ENCODE results near the gene TCTN2.
A peak's percentile ranks its signal among the peaks of the same experiment; 100 is the strongest.

TCTN2 gene

DNA sequence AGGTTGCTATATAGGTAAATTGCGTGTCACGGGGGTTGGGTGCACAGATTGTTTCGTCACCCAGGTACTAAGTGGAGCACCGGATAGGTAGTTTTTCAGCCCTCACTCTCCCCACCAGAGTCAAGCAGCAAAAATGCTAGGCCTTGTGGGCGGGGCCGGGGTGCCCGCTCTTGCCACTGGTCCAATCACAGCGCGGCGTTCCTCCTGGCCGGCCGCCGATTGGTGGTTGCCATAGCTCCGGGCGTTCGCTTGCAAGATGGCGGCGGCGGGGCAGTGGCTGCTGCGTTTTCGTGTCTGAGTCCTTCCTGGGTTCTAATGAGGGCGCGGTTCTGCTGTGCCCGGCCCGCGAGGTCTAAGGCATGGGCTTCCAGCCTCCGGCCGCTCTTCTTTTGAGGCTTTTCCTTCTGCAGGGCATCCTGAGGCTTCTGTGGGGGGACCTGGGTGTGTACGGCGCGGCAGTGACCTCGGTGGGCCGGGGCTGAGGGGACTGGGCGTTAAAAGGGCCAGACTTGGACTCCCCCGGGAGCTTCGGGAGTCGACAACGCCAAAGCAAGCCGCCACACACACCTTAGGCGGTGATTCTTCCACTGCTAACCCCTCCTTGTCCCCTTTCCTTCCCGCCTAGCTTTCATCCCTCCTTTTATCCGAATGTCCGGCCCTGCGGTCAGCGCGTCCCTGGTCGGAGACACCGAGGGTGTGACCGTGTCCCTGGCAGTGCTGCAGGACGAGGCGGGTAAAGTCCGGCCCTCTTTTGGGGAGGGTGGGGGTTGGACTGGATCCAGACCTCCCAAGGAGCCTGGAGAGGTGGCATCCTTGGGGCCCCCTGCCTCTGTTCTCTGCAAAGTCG is at the start of gene TCTN2:
TCTN2 (plus strand) TSS at position 232 of the 847 bp plus-strand sequence; CDS start at position 360, 128 bp downstream.
- H3K4me1 ChIP-seq (ENCODE audit: low read length) = no peaks in the 10 kb centered on the region
- H3K9me2 ChIP-seq (replicated peaks; ENCODE audit: insufficient read depth, low read length) = no peaks in the 10 kb centered on the region
- H3K36me3 ChIP-seq (replicated peaks; ENCODE audit: insufficient read depth, low read length) = no peaks in the 10 kb centered on the region
- H3K4me3 ChIP-seq (ENCODE audit: low read length) = peak within 1 kb of the TSS; percentile 73
- no peaks in the 10 kb centered on the region for H3K27me3 ChIP-seq (replicated peaks; ENCODE audit: insufficient read depth, low read length)
- peak; percentile 78 for DNase-seq
- TF ChIP-seq EZH2 (optimal IDR thresholded peaks at IDR 0.05; ENCODE audit: low read depth, low read length) (no peak), EZH2phosphoT487 (IDR thresholded peaks at IDR 0.05; ENCODE audit: low read length) (no peak)
- TF ChIP-seq, protein P1, sequence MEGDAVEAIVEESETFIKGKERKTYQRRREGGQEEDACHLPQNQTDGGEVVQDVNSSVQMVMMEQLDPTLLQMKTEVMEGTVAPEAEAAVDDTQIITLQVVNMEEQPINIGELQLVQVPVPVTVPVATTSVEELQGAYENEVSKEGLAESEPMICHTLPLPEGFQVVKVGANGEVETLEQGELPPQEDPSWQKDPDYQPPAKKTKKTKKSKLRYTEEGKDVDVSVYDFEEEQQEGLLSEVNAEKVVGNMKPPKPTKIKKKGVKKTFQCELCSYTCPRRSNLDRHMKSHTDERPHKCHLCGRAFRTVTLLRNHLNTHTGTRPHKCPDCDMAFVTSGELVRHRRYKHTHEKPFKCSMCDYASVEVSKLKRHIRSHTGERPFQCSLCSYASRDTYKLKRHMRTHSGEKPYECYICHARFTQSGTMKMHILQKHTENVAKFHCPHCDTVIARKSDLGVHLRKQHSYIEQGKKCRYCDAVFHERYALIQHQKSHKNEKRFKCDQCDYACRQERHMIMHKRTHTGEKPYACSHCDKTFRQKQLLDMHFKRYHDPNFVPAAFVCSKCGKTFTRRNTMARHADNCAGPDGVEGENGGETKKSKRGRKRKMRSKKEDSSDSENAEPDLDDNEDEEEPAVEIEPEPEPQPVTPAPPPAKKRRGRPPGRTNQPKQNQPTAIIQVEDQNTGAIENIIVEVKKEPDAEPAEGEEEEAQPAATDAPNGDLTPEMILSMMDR (IDR thresholded peaks at IDR 0.05; ENCODE audit: low read length) = no peak
- H3K9ac ChIP-seq (ENCODE audit: low read length) = peak within 1 kb of the TSS; percentile 23; the same call in 1 of the 2 replicates
- H4K20me1 ChIP-seq (ENCODE audit: insufficient read depth, low read length) = no peaks in the 10 kb centered on the region
- no peaks in the 10 kb centered on the region for H3K9me3 ChIP-seq (replicated peaks; ENCODE audit: insufficient read depth, low read length)
- H3K27ac ChIP-seq (ENCODE audit: low read length) = no peak within 1 kb of the TSS
- no peaks in the 10 kb centered on the region for H3F3A ChIP-seq (ENCODE audit: insufficient read depth, low read length)
- H3K4me2 ChIP-seq (ENCODE audit: low read depth, low read length) = peak within 1 kb of the TSS; percentile 79
- no peaks in the 10 kb centered on the region for H3K79me2 ChIP-seq (ENCODE audit: low read length)
- peak within 1 kb of the TSS; percentile 89 for H2AFZ ChIP-seq (ENCODE audit: low read length)

DNA sequence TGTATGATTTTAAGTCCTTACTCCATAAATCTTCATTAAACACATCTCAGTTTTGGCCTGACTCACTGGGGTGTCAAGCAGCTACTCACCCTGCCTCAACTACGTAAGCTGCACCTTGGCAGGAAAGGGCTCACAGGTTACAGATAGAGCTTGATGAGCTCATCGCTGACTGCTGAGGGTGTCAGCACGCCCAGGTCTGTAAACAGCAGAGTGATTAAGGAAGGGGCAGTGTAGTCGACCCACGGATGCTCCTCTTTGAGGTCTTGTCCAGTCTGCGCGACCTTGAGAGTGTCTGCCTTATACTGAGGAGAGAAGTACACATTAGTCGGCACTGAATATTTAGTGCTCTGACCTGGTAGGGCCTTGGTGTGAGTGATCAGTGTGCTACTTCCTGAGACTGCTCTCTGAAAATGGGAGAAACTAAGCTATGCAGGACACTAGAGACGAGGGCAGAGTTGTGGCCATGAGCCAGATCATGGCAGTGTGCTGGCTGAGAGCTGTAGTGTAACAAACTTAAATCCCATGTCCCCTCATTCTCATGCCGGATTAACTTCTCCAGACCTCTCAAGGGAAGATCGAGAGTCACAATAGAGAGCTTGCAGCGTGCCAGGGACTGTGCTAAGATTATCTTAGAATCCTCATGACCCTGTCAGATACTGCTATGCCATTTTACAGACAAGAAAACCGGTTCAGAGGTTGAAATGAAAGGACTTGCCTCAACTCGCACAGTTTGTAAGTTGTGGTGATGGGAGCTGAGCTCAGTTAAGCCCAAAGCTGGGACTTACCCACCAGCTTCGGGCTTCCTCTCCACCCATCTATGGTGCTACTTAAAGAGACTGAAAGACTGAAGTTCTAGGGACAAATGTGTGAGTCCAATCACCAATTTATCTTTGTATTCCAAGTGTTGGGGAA is 49.0 kb upstream of the TCTN2 start:
- H3K79me2 ChIP-seq (ENCODE audit: low read length) = no peaks in the 10 kb centered on the region
- no peaks in the 10 kb centered on the region for H3K36me3 ChIP-seq (replicated peaks; ENCODE audit: insufficient read depth, low read length)
- DNase-seq = no peak
- TF ChIP-seq EZH2phosphoT487 (IDR thresholded peaks at IDR 0.05; ENCODE audit: low read length) = no peak
- H3K9ac ChIP-seq (ENCODE audit: low read length) = no peak overlapping the region
- H4K20me1 ChIP-seq (ENCODE audit: insufficient read depth, low read length) = no peaks in the 10 kb centered on the region
- H3K9me2 ChIP-seq (replicated peaks; ENCODE audit: insufficient read depth, low read length) = no peaks in the 10 kb centered on the region
- no peaks in the 10 kb centered on the region for H3K4me1 ChIP-seq (ENCODE audit: low read length)
- H3K9me3 ChIP-seq (replicated peaks; ENCODE audit: insufficient read depth, low read length) = no peaks in the 10 kb centered on the region
- no peak overlapping the region for H2AFZ ChIP-seq (ENCODE audit: low read length)
- H3K4me3 ChIP-seq (ENCODE audit: low read length) = no peak overlapping the region
- H3K27me3 ChIP-seq (replicated peaks; ENCODE audit: insufficient read depth, low read length) = no peaks in the 10 kb centered on the region
- H3K27ac ChIP-seq (ENCODE audit: low read length) = no peak overlapping the region
- H3F3A ChIP-seq (ENCODE audit: insufficient read depth, low read length) = no peaks in the 10 kb centered on the region
- H3K4me2 ChIP-seq (ENCODE audit: low read depth, low read length) = no peak overlapping the region

DNA sequence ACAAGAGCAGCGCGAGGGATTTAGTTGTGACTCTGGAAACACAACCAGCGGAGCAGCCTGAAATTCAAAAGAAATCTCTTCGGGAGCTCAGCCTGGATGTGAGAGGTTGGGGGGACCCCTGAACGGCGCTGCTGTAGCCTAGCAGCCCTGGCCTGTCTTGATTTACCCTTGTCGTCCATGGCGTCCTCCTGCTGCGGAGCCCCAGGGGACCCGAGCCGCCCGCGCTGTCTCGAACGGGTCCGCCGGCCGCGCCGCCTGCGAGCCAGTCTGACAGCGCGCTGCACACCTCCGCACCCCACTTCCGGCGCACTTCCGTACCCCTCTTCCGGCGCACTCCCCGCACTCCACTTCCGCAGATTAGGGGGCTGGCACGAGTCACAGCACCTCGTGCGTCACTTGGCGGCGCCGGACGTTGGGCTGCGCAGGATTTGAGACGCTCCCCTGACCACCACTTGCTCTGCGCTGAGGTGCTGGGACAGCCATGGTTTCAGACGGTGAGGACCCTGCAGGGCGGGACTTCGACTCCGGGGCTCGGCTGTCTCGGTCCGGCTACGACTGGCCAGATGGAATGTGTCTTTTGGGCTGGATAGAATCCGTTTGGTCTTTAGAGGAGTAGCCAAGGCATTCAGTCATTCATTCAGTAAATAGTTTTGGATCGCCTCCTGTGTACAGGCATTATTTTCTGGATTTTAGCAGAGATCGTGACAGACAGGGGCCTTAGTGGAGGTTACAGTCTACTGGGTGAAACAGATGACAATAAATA is 37.4 kb upstream of the TCTN2 start, which contains the start of the genes EIF2B1 and GTF2H3:
EIF2B1 (minus strand) TSS at position 308 of the 763 bp plus-strand sequence; CDS start at position 179, 129 bp downstream.
GTF2H3 (plus strand) TSS at position 451 of the 763 bp plus-strand sequence; CDS start at position 482, 31 bp downstream.
- Histone ChIP-seq H3K9ac (ENCODE audit: low read length) (peak within 1 kb of the TSS; percentile 90), H3K9me2 (replicated peaks; ENCODE audit: insufficient read depth, low read length) (no peaks in the 10 kb centered on the region), H3F3A (ENCODE audit: insufficient read depth, low read length) (no peaks in the 10 kb centered on the region), H3K9me3 (replicated peaks; ENCODE audit: insufficient read depth, low read length) (no peaks in the 10 kb centered on the region), H3K79me2 (ENCODE audit: low read length) (peaks cover 30% of the 10 kb centered on the region), H3K27me3 (replicated peaks; ENCODE audit: insufficient read depth, low read length) (no peaks in the 10 kb centered on the region), H3K36me3 (replicated peaks; ENCODE audit: insufficient read depth, low read length) (no peaks in the 10 kb centered on the region), H4K20me1 (ENCODE audit: insufficient read depth, low read length) (no peaks in the 10 kb centered on the region), H3K4me1 (ENCODE audit: low read length) (no peaks in the 10 kb centered on the region), H3K27ac (ENCODE audit: low read length) (peak within 1 kb of the TSS; percentile 57; the same call in 1 of the 2 replicates), H3K4me3 (ENCODE audit: low read length) (peak within 1 kb of the TSS; percentile 86), H3K4me2 (ENCODE audit: low read depth, low read length) (peak within 1 kb of the TSS; percentile 76), H2AFZ (ENCODE audit: low read length) (peak within 1 kb of the TSS; percentile 67; the same call in 1 of the 2 replicates)
- no peak for TF ChIP-seq EZH2phosphoT487 (IDR thresholded peaks at IDR 0.05; ENCODE audit: low read length)
- peak; percentile 91 for DNase-seq
